ENCODE measurements around the gene RTN4R. TPM values are rescaled to one million over a fixed set of nuclear protein-coding genes. Genes with fewer than 3 reads are reported as not detected.
"Not testable (repeated sequence)": the region's sequence is repeated elsewhere in the genome, so short reads cannot be mapped to it uniquely, and the experiment has no call there.

RTN4R gene
- total and polyA plus RNA-seq, 9 of the 15 experiments (the other 6 are each of a cell fraction or from before 2014, with no cell fraction given) = 0.04 to 2.8 (median 1.4) TPM; not detected in 3

GRCh38 chr22:20286784-20287423, 18.8 kb upstream of the RTN4R start:
- H3K36me3 ChIP-seq (ENCODE audit: control insufficient read depth, insufficient read depth, low read length); ATAC-seq; H3K79me2 ChIP-seq (ENCODE audit: control insufficient read depth, insufficient read depth, low read length); H3K27ac ChIP-seq (ENCODE audit: extremely low read depth, low read depth, low read length); H3K4me3 ChIP-seq; DNase-seq (ENCODE audit: extremely low read depth in 1 of 4, low spot score in 3 of 4); H3K9me3 ChIP-seq (replicated peaks; ENCODE audit: control insufficient read depth, insufficient read depth, low read depth, low read length); H2AFZ ChIP-seq (ENCODE audit: low read depth, low read length); BruUV-seq (replicated peaks); intact Hi-C loops (cut with micrococcal nuclease); H3K9ac ChIP-seq (ENCODE audit: insufficient read depth in 1 of 2, low read depth in 2 of 2, low read length in 2 of 2); H3K9me1 ChIP-seq (ENCODE audit: control insufficient read depth, insufficient read depth, low read length); H3K4me2 ChIP-seq (ENCODE audit: insufficient read depth, low read length): not testable (repeated sequence)
- TF ChIP-seq ZBTB5 (IDR thresholded peaks at IDR 0.05) = 0 out of 2 replicates have a peak, but pooled peaks have one; percentile 58
- peak; percentile 79 for TF ChIP-seq HINFP (tag; conservative IDR thresholded peaks at IDR 0.05; ENCODE audit: low read depth)
- Histone ChIP-seq H4K20me1 (replicated peaks; ENCODE audit: control insufficient read depth, insufficient read depth, low read length) (peaks cover 45% of the 10 kb centered on the region), H3K4me1 (replicated peaks in 1 of 2; ENCODE audit: control insufficient read depth in 2 of 2, insufficient read depth in 2 of 2, low read length in 2 of 2) (peaks cover 0 to 30% of the 10 kb centered on the region in 2 experiments; a peak in 1 of 5 replicates), H3K27me3 (ENCODE audit: control insufficient read depth in 2 of 2, insufficient read depth in 2 of 2, low read length in 2 of 2) (peaks cover 28 to 69% of the 10 kb centered on the region in 2 experiments)
- POLR2A ChIA-PET = interaction anchor here (0.6 to 0.7 kb wide), 2 partner anchors 12 to 102 kb away, joined by 3 read pairs; no protein-coding TSS in a partner anchor
- CTCF ChIA-PET (ENCODE audit: low intra/inter-chr PET ratio) = interaction anchor here (0.6 to 4.8 kb wide), 2 partner anchors 130 to 1363 kb away, joined by 3 to 126 read pairs; no protein-coding TSS in a partner anchor
- WGBS (ENCODE audit: insufficient coverage, low coverage, missing lambda C conversion rate) = 2% methylated on average over 18 of the region's 20 CpGs
- in situ Hi-C loops (cut with MboI) = loop anchor here (5.0 kb wide), 1 partner anchor 1335 kb away; no protein-coding TSS in a partner anchor
- FAIRE-seq = peak; percentile 15

All from K562 (cell line).